ELR (cell line): Measurements from ENCODE around the gene RAB33A.
A peak's percentile ranks its signal among the peaks of the same experiment; 100 is the strongest.

Experiments
- DNase-seq: peaks from one replicate; pipeline ENCODE4 v3.0.0-alpha.2; 2015; ENCODE audit warnings: low read depth

Gene RAB33A

GRCh38 chrX:130171446-130172126 is at the start of gene RAB33A:
RAB33A (plus strand) TSS chrX:130171962; CDS start chrX:130172063, 101 bp downstream.
- peak; percentile 41 for DNase-seq

GRCh38 chrX:130124577-130124976 is 47.2 kb upstream of the RAB33A start:
- no peak for DNase-seq

- DNase-seq = no peak
These were observed 46.5 kb upstream of the RAB33A start for GRCh38 chrX:130125091-130125874.

- DNase-seq = no peak
These were observed 40.8 kb upstream of the RAB33A start for GRCh38 chrX:130130990-130131389.

GRCh38 chrX:130136496-130136895 is 35.3 kb upstream of the RAB33A start:
- DNase-seq = no peak

GRCh38 chrX:130136961-130137360 is 34.8 kb upstream of the RAB33A start:
- no peak for DNase-seq

GRCh38 chrX:130139474-130140201 is 32.1 kb upstream of the RAB33A start:
- no peak for DNase-seq

- DNase-seq = peak; percentile 43
These were observed 27.3 kb upstream of the RAB33A start for GRCh38 chrX:130144509-130144908.

- peak; percentile 4 for DNase-seq
These were observed 26.6 kb upstream of the RAB33A start for GRCh38 chrX:130145123-130145522.

GRCh38 chrX:130147631-130148030 is 24.1 kb upstream of the RAB33A start:
- no peak for DNase-seq

- no peak for DNase-seq
These were observed 16.2 kb upstream of the RAB33A start for GRCh38 chrX:130155564-130155963.

- no peak for DNase-seq
These were observed 13.5 kb upstream of the RAB33A start for GRCh38 chrX:130158311-130158710.

- no peak for DNase-seq
These were observed 12.0 kb upstream of the RAB33A start for GRCh38 chrX:130159776-130160175.

GRCh38 chrX:130162094-130162735 is 9.5 kb upstream of the RAB33A start:
- no peak for DNase-seq

- no peak for DNase-seq
These were observed 8.4 kb upstream of the RAB33A start for GRCh38 chrX:130163398-130163797.

- DNase-seq = no peak
These were observed 6.5 kb upstream of the RAB33A start for GRCh38 chrX:130165181-130165702.

- DNase-seq = peak; percentile 92
These were observed 5.9 kb upstream of the RAB33A start, which contains the start of gene AIFM1 for GRCh38 chrX:130165703-130166502. AIFM1 (minus strand) TSS chrX:130165841; CDS start chrX:130165656, 185 bp downstream.

- DNase-seq = no peak
These were observed 5.3 kb upstream of the RAB33A start for GRCh38 chrX:130166503-130166777.

- no peak for DNase-seq
These were observed 4.7 kb upstream of the RAB33A start for GRCh38 chrX:130167040-130167439.

- peak; percentile 30 for DNase-seq
These were observed 863 bp upstream of the RAB33A start for GRCh38 chrX:130170752-130171445.
